HEK293 (cell line): Measurements from ENCODE around the gene MYO1G.
A peak's percentile ranks its signal among the peaks of the same experiment; 100 is the strongest.

Experiments used
- CTCF ChIA-PET: fragments of 350-600 bp; formaldehyde crosslinking; extraction: SDS; loops from one replicate; lab custom pipeline; 2021; ENCODE audit warnings: antibody characterized with exemption; lab: Yijun Ruan, JAX
- POLR2A ChIA-PET: fragments of 300-600 bp; formaldehyde crosslinking; extraction: SDS; loops from one replicate; lab custom pipeline; 2020; ENCODE audit warnings: antibody characterized with exemption, inconsistent platforms; lab: Yijun Ruan, JAX
- H3K27ac ChIP-seq: fragments of 200-500 bp; sonication (Bioruptor generic); 2 replicates; pipeline ENCODE4 v1.5.1; 2014; ENCODE audit warnings: low read depth, low read length, control low read depth, inconsistent platforms; ENCODE audit errors: extremely low read depth
- H3K36me3 ChIP-seq, 2 experiments: fragments of 200-500 bp in 1 of 2; sonication (Bioruptor generic) in 1 of 2; 1 replicate in 1 of 2; 2 replicates in 1 of 2; pipeline ENCODE4 v1.5.1; 2014 to 2017; ENCODE audit warnings: inconsistent platforms in 2 of 2, low read length in 2 of 2; ENCODE audit not compliant: control insufficient read depth in 2 of 2, insufficient read depth in 1 of 2
- H3K4me1 ChIP-seq: fragments of 200-500 bp; sonication (Bioruptor generic); 2 replicates; pipeline ENCODE4 v1.5.1; 2014; ENCODE audit warnings: mild to moderate bottlenecking, low read length, inconsistent platforms; ENCODE audit not compliant: control insufficient read depth, insufficient read depth
- H3K4me3 ChIP-seq: 2 replicates; pipeline ENCODE4 v1.5.1; 2011; ENCODE audit warnings: low read depth, mild to moderate bottlenecking, control low read depth, low read length, moderate library complexity
- H3K9me3 ChIP-seq: fragments of 200-500 bp; sonication (Bioruptor generic); 2 replicates; pipeline ENCODE4 v1.5.1; 2014; ENCODE audit warnings: low read depth, low read length, inconsistent platforms; ENCODE audit not compliant: control insufficient read depth, insufficient read depth
- EGR2 ChIP-seq: fragments of 450-650 bp; formaldehyde crosslinking; IDR thresholded peaks from 2 replicates; pipeline ENCODE4 v1.5.1; 2016; ENCODE audit warnings: low read depth, missing biosample characterization, missing genetic modification characterization
- GLI2 ChIP-seq: fragments of 450-650 bp; formaldehyde crosslinking; IDR thresholded peaks from 2 replicates; pipeline ENCODE4; 2017; ENCODE audit warnings: missing biosample characterization, missing genetic modification characterization, low read depth, borderline replicate concordance
- HOXC10 ChIP-seq: sonication (generic); formaldehyde crosslinking; IDR thresholded peaks from 2 replicates; pipeline ENCODE4 v1.8.1; 2023; ENCODE audit warnings: mild to moderate bottlenecking, missing genetic modification reagents
- KLF9 ChIP-seq: fragments of 450-650 bp; formaldehyde crosslinking; IDR thresholded peaks from 2 replicates; pipeline ENCODE4 v1.5.1; 2016; ENCODE audit warnings: missing biosample characterization, missing genetic modification characterization, low read depth
- OVOL3 ChIP-seq: fragments of 450-650 bp; formaldehyde crosslinking; IDR thresholded peaks from 2 replicates; pipeline ENCODE4 v1.5.1; 2016; ENCODE audit warnings: missing biosample characterization, missing genetic modification characterization
- SETDB1 ChIP-seq: IDR thresholded peaks from one replicate; pipeline ENCODE4 v1.6.1; 2017; ENCODE audit warnings: mild to moderate bottlenecking, low read length, moderate library complexity, mixed read lengths; ENCODE audit not compliant: insufficient read length
- WT1 ChIP-seq: fragments of 450-650 bp; formaldehyde crosslinking; IDR thresholded peaks from 2 replicates; pipeline ENCODE4 v1.5.1; 2016; ENCODE audit warnings: missing biosample characterization, missing genetic modification characterization
- YY1 ChIP-seq: fragments of 450-650 bp; formaldehyde crosslinking; IDR thresholded peaks from 2 replicates; pipeline ENCODE4 v1.5.1; 2018; ENCODE audit warnings: missing biosample characterization, missing genetic modification characterization
- YY2 ChIP-seq: fragments of 450-650 bp; formaldehyde crosslinking; IDR thresholded peaks from 2 replicates; pipeline ENCODE4 v1.5.1; 2016; ENCODE audit warnings: missing biosample characterization, missing genetic modification characterization
- ZBTB1 ChIP-seq: fragments of 450-650 bp; formaldehyde crosslinking; IDR thresholded peaks from 2 replicates; pipeline ENCODE4 v1.5.1; 2016; ENCODE audit warnings: missing biosample characterization, missing genetic modification characterization
- ZBTB20 ChIP-seq: fragments of 450-650 bp; formaldehyde crosslinking; IDR thresholded peaks from 2 replicates; pipeline ENCODE4 v1.5.1; 2016; ENCODE audit warnings: missing biosample characterization, missing genetic modification characterization
- ZNF239 ChIP-seq: fragments of 450-650 bp; formaldehyde crosslinking; IDR thresholded peaks from 2 replicates; pipeline ENCODE4 v1.5.1; 2016; ENCODE audit warnings: missing biosample characterization, missing genetic modification characterization
- ZNF280C ChIP-seq: fragments of 450-650 bp; formaldehyde crosslinking; IDR thresholded peaks from 2 replicates; pipeline ENCODE4 v1.5.1; 2016; ENCODE audit warnings: missing biosample characterization, missing genetic modification characterization
- ZNF48 ChIP-seq: fragments of 450-650 bp; formaldehyde crosslinking; IDR thresholded peaks from 2 replicates; pipeline ENCODE4 v1.5.1; 2016; ENCODE audit warnings: missing biosample characterization, missing genetic modification characterization
- ZNF514 ChIP-seq: fragments of 450-650 bp; formaldehyde crosslinking; IDR thresholded peaks from 2 replicates; pipeline ENCODE4 v1.5.1; 2016; ENCODE audit warnings: missing biosample characterization, missing genetic modification characterization
- ZNF626 ChIP-seq: fragments of 450-650 bp; sonication (Bioruptor Pico); formaldehyde crosslinking; IDR thresholded peaks from 2 replicates; pipeline ENCODE4 v1.5.1; 2018; ENCODE audit warnings: missing biosample characterization, missing genetic modification characterization, inconsistent platforms
- ZNF639 ChIP-seq: fragments of 450-650 bp; formaldehyde crosslinking; IDR thresholded peaks from 2 replicates; pipeline ENCODE4 v1.5.1; 2016; ENCODE audit warnings: missing biosample characterization, missing genetic modification characterization
- ZNF677 ChIP-seq: fragments of 450-650 bp; IDR thresholded peaks from 2 replicates; pipeline ENCODE4 v1.5.0; 2018; ENCODE audit warnings: missing biosample characterization, mild to moderate bottlenecking, missing genetic modification characterization, moderate library complexity
- ZNF791 ChIP-seq: fragments of 450-650 bp; formaldehyde crosslinking; IDR thresholded peaks from 2 replicates; pipeline ENCODE4 v1.5.1; 2016; ENCODE audit warnings: missing biosample characterization, missing genetic modification characterization
- ZNF837 ChIP-seq: fragments of 450-650 bp; formaldehyde crosslinking; IDR thresholded peaks from 2 replicates; pipeline ENCODE4 v1.5.1; 2016; ENCODE audit warnings: missing biosample characterization, missing genetic modification characterization
- TF ChIP-seq, protein P1 (sequence below): fragments of 450-650 bp; formaldehyde crosslinking; IDR thresholded peaks from 2 replicates; pipeline ENCODE4; 2016; ENCODE audit warnings: missing biosample characterization, missing genetic modification characterization
- TF ChIP-seq, protein P2 (sequence below): fragments of 450-650 bp; formaldehyde crosslinking; IDR thresholded peaks from 2 replicates; pipeline ENCODE4 v1.5.1; 2016; ENCODE audit warnings: missing biosample characterization, missing genetic modification characterization
- TF ChIP-seq, protein P3 (sequence below): fragments of 450-650 bp; formaldehyde crosslinking; IDR thresholded peaks from 2 replicates; pipeline ENCODE4 v1.5.0; 2017; ENCODE audit warnings: missing biosample characterization, missing genetic modification characterization, borderline replicate concordance

MYO1G gene

DNA sequence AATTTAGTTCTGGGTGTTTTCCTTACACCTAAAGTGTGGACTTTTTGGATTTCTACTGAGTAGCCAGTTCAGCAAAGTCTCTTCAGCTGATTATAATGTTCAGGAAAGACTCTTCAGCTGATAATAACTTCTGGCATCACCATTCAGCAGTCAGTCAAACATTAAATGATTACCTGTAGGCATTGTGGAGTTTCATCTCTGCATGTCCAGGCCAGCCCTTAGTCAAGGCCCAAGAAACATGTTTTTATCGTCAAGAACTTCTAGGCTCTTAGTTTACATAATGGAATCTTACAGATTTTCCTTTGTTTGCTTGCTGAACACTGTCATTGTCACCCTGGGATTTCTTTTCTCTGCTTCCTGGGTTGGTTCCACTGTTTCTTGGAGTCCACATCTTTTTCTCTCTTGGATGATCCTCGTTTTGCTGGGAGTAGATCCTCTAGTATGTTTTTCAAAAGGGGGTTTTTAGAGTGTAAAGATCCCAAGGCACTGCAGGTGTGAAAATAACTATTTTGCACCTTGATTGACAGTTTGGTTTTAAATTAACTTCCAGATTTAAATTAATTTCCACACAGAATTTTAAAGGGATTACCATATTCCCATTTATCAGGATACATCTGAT, 45.4 kb upstream of the MYO1G start:
- no peak overlapping the region for H3K4me3 ChIP-seq
- no peaks in the 10 kb centered on the region for H3K9me3 ChIP-seq
- ChIA-PET CTCF (no interaction called here), POLR2A (no interaction called here)
- H3K36me3 ChIP-seq = peaks cover 0 to 3% of the 10 kb centered on the region in 2 experiments; a peak in 2 of 3 replicates
- H3K4me1 ChIP-seq = no peaks in the 10 kb centered on the region
- no peak for TF ChIP-seq ZNF48 (tag by site-specific recombination)
- TF ChIP-seq SETDB1 = peak; percentile 51
- no peak overlapping the region for H3K27ac ChIP-seq

GRCh38 chr7:45021604-45022296, 42.9 kb upstream of the MYO1G start:
- H3K9me3 ChIP-seq = no peaks in the 10 kb centered on the region
- H3K36me3 ChIP-seq = no peaks in the 10 kb centered on the region; a peak in 1 of 3 replicates
- POLR2A ChIA-PET = interaction anchor here (0.7 kb wide), 1 partner anchor 90 kb away, joined by 3 read pairs; the partner anchor contains the start of gene TBRG4
- TF ChIP-seq EGR2 (tag by site-specific recombination) (0 out of 2 replicates have a peak, but pooled peaks have one; percentile 17), ZNF239 (no peak)
- TF ChIP-seq, all 188 proteins: peak for 1
- Histone ChIP-seq H3K4me1 (no peaks in the 10 kb centered on the region), H3K4me3 (no peak overlapping the region), H3K27ac (no peak overlapping the region)
- CTCF ChIA-PET = interaction anchor here (0.7 kb wide), 1 partner anchor 31 kb away, joined by 3 read pairs; no protein-coding TSS in a partner anchor

GRCh38 chr7:45020915-45021314, 42.1 kb upstream of the MYO1G start:
- ChIA-PET CTCF (no interaction called here), POLR2A (no interaction called here)
- Histone ChIP-seq H3K4me3 (no peak overlapping the region), H3K36me3 (no peaks in the 10 kb centered on the region; a peak in 1 of 3 replicates), H3K4me1 (no peaks in the 10 kb centered on the region), H3K9me3 (no peaks in the 10 kb centered on the region), H3K27ac (no peak overlapping the region)
- TF ChIP-seq OVOL3 (tag by site-specific recombination) (no peak), ZNF639 (no peak), ZBTB1 (no peak), ZBTB20 (no peak), YY2 (tag by site-specific recombination) (no peak), ZNF791 (tag by site-specific recombination) (no peak), HOXC10 (CRISPR knock-in tag) (no peak), YY1 (tag by site-specific recombination) (no peak), KLF9 (tag by site-specific recombination) (no peak), WT1 (tag by site-specific recombination) (no peak), ZNF514 (tag by site-specific recombination) (no peak), ZNF626 (no peak), ZNF677 (tag by site-specific recombination) (no peak), ZNF280C (tag by site-specific recombination) (no peak), GLI2 (no peak), ZNF837 (tag by site-specific recombination) (no peak)
- TF ChIP-seq, protein P1, sequence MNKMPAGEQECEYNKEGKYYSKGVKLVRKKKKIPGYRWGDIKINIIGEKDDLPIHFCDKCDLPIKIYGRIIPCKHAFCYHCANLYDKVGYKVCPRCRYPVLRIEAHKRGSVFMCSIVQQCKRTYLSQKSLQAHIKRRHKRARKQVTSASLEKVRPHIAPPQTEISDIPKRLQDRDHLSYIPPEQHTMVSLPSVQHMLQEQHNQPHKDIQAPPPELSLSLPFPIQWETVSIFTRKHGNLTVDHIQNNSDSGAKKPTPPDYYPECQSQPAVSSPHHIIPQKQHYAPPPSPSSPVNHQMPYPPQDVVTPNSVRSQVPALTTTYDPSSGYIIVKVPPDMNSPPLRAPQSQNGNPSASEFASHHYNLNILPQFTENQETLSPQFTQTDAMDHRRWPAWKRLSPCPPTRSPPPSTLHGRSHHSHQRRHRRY (tag by site-specific recombination) = no peak
- TF ChIP-seq, protein P2, sequence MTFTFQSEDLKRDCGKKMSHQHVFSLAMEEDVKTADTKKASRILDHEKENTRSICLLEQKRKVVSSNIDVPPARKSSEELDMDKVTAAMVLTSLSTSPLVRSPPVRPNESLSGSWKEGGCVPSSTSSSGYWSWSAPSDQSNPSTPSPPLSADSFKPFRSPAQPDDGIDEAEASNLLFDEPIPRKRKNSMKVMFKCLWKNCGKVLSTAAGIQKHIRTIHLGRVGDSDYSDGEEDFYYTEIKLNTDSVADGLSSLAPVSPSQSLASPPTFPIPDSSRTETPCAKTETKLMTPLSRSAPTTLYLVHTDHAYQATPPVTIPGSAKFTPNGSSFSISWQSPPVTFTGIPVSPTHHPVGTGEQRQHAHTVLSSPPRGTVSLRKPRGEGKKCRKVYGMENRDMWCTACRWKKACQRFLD (tag by site-specific recombination) = no peak
- TF ChIP-seq, protein P3, sequence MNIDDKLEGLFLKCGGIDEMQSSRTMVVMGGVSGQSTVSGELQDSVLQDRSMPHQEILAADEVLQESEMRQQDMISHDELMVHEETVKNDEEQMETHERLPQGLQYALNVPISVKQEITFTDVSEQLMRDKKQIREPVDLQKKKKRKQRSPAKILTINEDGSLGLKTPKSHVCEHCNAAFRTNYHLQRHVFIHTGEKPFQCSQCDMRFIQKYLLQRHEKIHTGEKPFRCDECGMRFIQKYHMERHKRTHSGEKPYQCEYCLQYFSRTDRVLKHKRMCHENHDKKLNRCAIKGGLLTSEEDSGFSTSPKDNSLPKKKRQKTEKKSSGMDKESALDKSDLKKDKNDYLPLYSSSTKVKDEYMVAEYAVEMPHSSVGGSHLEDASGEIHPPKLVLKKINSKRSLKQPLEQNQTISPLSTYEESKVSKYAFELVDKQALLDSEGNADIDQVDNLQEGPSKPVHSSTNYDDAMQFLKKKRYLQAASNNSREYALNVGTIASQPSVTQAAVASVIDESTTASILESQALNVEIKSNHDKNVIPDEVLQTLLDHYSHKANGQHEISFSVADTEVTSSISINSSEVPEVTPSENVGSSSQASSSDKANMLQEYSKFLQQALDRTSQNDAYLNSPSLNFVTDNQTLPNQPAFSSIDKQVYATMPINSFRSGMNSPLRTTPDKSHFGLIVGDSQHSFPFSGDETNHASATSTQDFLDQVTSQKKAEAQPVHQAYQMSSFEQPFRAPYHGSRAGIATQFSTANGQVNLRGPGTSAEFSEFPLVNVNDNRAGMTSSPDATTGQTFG (tag by site-specific recombination) = no peak
